DMS153 (cell line): ENCODE data around the gene PHACTR1.
"Not testable (repeated sequence)": the region's sequence is repeated elsewhere in the genome, so short reads cannot be mapped to it uniquely, and the experiment has no call there.

Experiments
- DNase-seq: peaks from one replicate; lab custom pipeline; 2025; lab: John Stamatoyannopoulos, UW

The PHACTR1 gene

GRCh38 chr6:13239530-13240455 lies 523.2 kb downstream of the PHACTR1 start:
- no peak for DNase-seq

- DNase-seq: no peak
Measured at GRCh38 chr6:13241364-13241763, 524.8 kb downstream of the PHACTR1 start.

DNA sequence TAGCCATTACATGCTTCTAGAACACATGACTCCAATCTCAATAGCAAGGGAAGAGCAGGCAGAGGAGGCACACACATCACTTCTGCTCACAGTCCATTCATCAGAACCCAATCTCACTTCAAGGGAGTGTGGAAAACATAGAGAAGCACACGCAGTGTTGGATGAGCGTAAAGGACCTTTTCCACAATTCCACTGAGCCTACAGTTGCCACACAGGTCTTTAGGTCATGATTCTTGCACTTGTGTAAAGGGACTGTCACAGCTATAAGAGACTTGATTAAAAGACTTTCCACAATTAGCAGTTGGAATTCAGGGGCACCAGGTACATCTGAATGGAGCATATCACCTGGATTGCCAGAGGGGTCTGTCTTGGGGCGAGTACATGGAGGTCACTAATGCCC lies 525.6 kb downstream of the PHACTR1 start:
- DNase-seq: no peak

- DNase-seq: no peak
Measured at GRCh38 chr6:13242590-13242989, 526.0 kb downstream of the PHACTR1 start.

DNA sequence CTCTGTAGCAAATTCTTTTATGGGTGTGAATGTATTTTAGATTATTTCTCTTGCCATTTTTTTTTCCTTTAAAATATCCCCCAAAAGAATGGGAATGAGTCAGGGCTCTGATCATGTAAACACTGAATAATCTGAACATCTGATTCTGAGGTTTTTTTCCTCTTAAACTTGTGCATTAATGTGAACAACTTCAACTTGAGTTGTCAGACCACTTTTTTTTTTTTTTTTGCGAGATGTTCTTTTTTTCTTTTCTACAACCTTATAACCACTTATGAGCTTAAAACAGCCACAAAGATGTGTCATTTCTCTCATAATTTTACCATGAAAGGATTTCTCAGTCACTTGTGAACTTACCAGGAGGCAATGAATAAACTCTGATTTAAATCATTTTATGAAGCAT lies 526.5 kb downstream of the PHACTR1 start:
- no peak for DNase-seq

DNA sequence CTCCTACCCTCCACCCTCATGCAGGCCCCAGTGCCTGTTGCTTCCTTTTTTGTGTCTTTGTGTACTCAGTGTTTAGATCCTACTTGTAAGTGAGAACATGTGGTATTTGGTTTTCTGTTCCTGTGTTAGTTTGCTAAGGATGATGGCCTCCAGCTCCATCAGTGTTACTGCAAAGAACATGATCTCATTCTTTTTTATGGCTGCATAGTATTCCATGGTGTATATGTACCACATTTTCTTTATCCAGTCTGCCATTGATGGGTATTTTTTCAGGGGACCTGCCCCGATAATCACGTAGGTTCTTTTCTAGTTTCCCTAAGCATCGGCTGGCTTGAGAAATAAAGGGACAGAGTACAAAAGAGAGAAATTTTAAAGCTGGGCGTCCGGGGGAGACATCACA lies 527.2 kb downstream of the PHACTR1 start:
- DNase-seq: not testable (repeated sequence)

- DNase-seq: no peak
Measured at GRCh38 chr6:13247627-13248026, 531.1 kb downstream of the PHACTR1 start.

DNA sequence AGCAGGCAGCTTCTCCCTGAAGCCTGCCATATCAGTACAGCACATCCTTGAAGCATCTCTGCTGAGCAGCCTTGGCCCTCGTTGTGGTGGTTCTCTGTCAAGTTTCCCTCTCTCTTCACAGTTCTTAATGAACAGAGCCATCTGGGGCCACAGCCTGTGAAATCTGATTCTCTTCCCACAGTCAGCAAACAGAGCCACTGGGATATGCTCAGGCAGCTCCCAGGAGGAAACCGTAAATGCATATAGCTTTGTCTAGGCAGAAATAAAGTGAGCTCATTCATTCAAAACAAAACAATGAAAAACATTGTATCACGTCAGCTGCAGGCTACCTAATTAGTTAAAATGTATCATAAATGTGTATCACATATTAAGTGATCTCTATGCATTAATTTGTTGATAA lies 531.5 kb downstream of the PHACTR1 start:
- DNase-seq: peak; percentile 63

DNA sequence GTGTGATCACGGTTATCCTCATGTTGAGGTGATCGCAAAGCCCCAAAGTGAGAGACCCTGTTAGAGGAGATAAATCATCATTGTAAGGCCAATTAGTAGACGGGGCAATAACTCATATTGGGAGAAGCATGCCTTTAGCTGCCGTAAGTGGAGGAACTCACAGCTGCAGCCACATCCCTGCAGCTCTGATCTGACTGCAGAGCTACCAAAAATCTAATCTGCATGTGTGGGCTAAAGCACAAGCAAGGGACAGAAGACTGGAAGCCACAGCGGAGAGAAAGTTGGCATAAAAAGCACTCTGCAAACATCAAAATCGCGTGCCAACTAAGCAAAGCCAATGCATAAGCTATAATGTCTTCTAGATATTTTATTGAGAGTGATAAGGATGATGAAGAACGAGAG lies 532.0 kb downstream of the PHACTR1 start:
- no peak for DNase-seq

- no peak for DNase-seq
Measured at GRCh38 chr6:13248994-13249393, 532.4 kb downstream of the PHACTR1 start.

- no peak for DNase-seq
Measured at GRCh38 chr6:13249817-13250216, 533.2 kb downstream of the PHACTR1 start.

- DNase-seq: no peak
Measured at GRCh38 chr6:13250703-13251102, 534.1 kb downstream of the PHACTR1 start.

- no peak for DNase-seq
Measured at GRCh38 chr6:13251242-13251641, 534.7 kb downstream of the PHACTR1 start.

DNA sequence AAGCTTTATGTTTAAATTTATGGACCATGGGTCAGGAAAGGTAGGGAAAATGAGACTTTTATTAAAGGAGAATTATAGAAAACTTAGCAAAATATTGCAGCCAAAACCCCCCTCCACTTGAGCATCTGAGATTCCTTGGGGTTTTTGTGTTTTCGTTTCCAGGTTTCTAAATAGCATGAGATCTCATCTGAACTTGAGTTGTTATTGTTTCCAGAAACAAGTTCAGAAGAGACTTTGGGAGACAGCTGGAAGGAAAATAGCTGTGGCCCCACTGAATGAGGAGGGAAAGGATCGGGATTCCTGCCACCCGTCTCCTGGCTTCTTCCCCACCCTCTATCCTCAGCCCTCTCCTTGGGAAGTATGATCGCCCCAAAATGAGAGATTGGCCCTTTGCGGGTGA lies 536.2 kb downstream of the PHACTR1 start:
- DNase-seq: no peak

GRCh38 chr6:13253272-13253671 lies 536.7 kb downstream of the PHACTR1 start:
- DNase-seq: no peak

DNA sequence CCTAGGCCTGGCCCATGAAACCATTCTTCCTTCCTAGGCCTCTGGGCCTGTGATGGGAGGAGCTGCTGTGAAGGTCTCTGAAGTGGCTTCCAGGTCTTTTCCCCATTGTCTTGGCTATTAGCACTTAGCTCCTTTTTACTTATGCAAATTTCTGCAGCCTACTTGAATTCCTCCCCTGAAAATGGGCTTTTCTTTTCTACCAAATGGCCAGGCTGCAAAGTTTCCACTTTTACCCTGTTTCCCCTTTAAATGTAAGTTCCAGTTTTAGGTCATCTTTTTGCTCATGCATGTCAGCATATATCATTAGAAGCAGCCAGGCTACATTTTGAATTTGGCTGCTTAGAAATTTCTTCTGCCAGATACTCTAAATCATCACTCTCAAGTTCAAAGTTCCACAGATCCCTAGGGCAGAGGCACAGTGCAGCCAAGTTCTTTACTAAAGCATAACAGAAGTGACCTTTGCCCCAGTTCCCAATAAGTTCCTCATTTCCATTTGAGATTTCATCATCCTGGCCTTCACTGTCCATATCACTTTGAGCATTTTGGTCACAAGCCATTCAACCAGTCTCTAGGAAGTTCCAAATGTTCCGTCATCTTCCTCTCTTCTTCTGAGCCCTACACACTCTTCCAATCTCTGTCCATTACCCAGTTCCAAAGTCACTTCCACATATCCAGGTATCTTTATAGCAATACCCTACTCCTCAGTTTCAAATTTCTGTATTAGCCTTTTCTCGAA lies 539.9 kb downstream of the PHACTR1 start:
- DNase-seq: no peak

GRCh38 chr6:13259393-13259792 lies 542.8 kb downstream of the PHACTR1 start:
- no peak for DNase-seq

GRCh38 chr6:13260101-13260598 lies 543.6 kb downstream of the PHACTR1 start:
- no peak for DNase-seq

GRCh38 chr6:13260831-13261230 lies 544.3 kb downstream of the PHACTR1 start:
- no peak for DNase-seq

- no peak for DNase-seq
Measured at GRCh38 chr6:13261464-13261994, 545.0 kb downstream of the PHACTR1 start.

DNA sequence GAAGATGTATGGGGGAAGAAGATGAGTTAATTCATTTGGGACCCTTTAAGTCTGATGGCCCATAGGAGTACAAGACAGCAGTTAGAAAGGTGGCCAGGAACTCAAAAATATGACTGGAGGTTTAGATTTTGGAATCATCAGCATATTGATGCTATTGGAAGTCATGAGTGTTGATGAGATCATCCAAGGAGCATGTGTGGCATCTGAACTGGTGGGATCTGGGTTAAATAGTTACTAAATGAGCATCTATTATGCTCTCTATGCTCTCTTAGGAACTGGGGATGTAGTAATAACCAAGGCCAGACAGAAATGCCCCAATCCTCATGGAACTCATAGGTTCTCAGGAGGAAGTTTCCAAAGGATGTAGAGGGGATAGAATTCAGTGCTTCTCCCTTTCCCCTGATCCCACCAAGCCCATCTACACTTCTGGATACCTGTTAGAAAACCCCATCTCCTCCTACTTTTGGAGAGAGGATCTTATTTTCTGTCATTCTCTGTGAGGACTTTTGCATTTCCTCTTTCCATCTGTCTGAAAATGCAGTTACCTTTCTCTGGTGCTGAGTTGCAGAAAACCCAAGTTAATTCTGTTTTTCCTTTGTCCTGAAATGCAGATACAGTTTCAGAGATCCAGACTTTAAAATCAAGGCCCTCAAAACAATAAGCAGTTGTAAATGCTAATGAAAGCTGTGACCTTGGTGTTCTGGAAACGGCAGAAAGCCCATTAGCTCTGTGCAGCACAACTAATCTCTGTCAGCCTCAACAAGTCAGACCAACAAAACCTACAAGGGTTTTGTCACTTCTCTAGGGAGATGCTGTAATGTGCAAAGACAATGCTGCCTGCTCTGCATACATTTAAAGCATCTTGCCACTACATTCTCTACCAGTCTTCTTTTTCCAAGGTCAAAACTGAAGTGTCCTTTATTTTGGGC lies 546.0 kb downstream of the PHACTR1 start:
- DNase-seq: no peak

DNA sequence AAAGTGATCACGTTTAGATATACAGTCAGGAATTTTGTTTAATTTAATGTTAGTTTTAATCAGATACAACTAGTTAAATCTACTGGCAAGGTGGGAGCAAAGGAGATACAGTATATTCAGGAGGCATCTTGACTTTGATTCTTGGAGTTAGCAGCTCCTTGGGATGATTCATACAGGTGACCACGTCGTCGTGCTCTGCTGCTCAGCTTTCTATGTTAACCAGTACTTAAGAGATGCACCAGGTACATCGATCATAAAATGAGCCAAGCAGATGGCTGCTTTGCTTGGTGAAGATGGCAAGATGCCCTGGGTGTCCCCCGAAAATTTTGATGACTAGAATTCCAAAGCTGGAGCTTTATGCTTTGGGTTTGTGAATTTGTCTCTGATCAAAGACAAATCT lies 547.1 kb downstream of the PHACTR1 start:
- no peak for DNase-seq
